Activated CD8-positive, alpha-beta memory T cell treated with anti-CD3 and anti-CD28 coated beads for 36 hours (primary cell): ENCODE measurements around the gene VPS29. TPM values are rescaled to one million over a fixed set of nuclear protein-coding genes. Genes with fewer than 3 reads are reported as not detected.
"Not testable (repeated sequence)": the region's sequence is repeated elsewhere in the genome, so short reads cannot be mapped to it uniquely, and the experiment has no call there.

ENCODE experiments used
- CTCF ChIA-PET: fragments of 350-600 bp; sonication (Branson Sonifier 250); formaldehyde crosslinking; loops from one replicate; lab custom pipeline; 2021; ENCODE audit warnings: antibody characterized with exemption; lab: Charles Lee
- POLR2A ChIA-PET: fragments of 350-600 bp; sonication (Branson Sonifier 250); formaldehyde crosslinking; loops from one replicate; lab custom pipeline; 2021; ENCODE audit warnings: antibody characterized with exemption; lab: Charles Lee
- total RNA-seq, 2 experiments: library from RNA; stranded (reverse); gene quantifications; one replicate each; pipeline ENCODE4 v1.2.3, GENCODE V29; 2021

Gene VPS29
- total RNA-seq = 10 to 100 TPM; 89.7 to 91.3 TPM

GRCh38 chr12:110501752-110502738 lies at the start of gene VPS29, which contains the start of gene RAD9B:
Gene VPS29, minus strand, starts transcription at chr12:110502111. Its CDS starts 60 bp downstream, at chr12:110502051.
Gene RAD9B, plus strand, starts transcription at chr12:110502331. Its CDS starts 7 bp downstream, at chr12:110502338.
- POLR2A ChIA-PET = interaction anchor here (0.6 to 2.7 kb wide), 5 partner anchors 33 to 274 kb away, joined by 3 to 18 read pairs (median 4); partner anchors contain the start of genes ARPC3, FAM216A, GPN3 and TCTN1
- CTCF ChIA-PET = interaction anchor here (0.6 to 2.2 kb wide), 5 partner anchors 32 to 112 kb away, joined by 3 to 8 read pairs (median 4); partner anchors contain the start of genes ARPC3 and TCTN1

- CTCF ChIA-PET = interaction anchor here (1.1 to 4.5 kb wide), 4 partner anchors 16 to 65 kb away, joined by 3 to 29 read pairs (median 4); no protein-coding TSS in a partner anchor
- POLR2A ChIA-PET = no interaction called here
Observed at GRCh38 chr12:110550981-110551380, 49.1 kb upstream of the VPS29 start.

DNA sequence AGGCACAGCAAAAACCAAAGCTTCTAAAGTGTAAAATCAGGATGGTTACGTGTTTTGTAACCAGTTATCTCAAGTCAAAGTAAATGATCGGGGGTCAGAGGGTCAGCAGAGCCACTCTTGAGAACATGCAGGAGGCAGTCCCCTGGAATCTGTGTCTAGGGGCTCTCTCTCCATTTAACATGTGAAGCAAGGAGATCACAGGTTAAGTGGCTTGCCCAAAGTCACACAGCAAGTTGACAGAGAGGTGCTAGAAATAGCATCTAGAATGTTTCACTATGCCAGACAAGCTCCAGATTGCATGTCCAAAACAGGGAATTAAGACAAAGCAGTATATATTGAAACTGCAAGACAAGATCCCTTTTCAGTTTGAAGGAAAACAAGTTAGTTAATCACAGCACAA lies 47.8 kb upstream of the VPS29 start:
- POLR2A ChIA-PET = no interaction called here
- CTCF ChIA-PET = interaction anchor here (0.6 to 0.7 kb wide), 2 partner anchors 71 to 84 kb away, joined by 3 to 5 read pairs; no protein-coding TSS in a partner anchor

DNA sequence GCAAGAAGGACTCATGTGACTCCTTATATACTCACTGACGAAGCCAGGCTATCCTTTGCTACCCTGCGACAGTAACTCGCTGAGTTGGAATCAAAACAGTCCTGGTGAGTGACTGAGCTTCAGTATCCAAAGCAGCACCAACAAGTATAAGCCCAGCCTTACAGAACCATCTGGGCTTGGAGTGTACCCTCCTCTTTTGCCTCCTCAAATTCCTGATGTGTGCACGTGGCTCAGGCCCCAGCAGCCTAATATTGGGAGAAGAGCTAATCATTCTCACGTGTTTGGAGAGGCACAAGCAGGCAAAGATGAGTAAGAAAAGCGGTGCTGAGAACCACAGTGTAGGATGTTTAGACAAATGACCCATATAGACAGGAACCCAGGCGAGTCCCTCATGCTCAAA lies 46.8 kb upstream of the VPS29 start:
- POLR2A ChIA-PET = no interaction called here

GRCh38 chr12:110547090-110547489 lies 45.2 kb upstream of the VPS29 start:
- ChIA-PET POLR2A (interaction anchor here (0.7 kb wide), 1 partner anchor 450 kb away, joined by 3 read pairs; no protein-coding TSS in a partner anchor), CTCF (interaction anchor here (0.7 kb wide), 1 partner anchor 53 kb away, joined by 3 read pairs; no protein-coding TSS in a partner anchor)

More for the DNA sequence above, 46.8 kb upstream of the VPS29 start:
- CTCF ChIA-PET = interaction anchor here (0.7 to 1.1 kb wide), 3 partner anchors 52 to 118 kb away, joined by 3 to 4 read pairs (median 3); no protein-coding TSS in a partner anchor

DNA sequence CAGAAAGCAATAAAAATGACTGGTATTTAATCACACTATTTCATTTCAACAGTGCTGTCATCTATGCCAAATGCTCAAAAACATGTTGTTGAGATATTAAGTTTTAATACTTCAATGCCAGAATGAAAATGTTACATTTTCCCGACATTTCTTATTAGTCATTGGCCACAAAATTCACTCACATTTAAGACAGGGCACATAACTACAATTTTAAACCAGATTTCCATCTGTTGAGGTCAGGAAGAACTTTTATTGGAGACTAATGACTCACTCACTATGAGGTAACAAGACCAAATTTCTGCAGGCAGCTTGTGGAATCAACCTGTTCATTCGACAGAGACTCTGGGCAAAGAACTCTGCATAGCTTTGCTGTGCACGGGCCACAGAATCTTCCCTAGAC lies 44.4 kb upstream of the VPS29 start:
- POLR2A ChIA-PET = no interaction called here
- CTCF ChIA-PET = no interaction called here

DNA sequence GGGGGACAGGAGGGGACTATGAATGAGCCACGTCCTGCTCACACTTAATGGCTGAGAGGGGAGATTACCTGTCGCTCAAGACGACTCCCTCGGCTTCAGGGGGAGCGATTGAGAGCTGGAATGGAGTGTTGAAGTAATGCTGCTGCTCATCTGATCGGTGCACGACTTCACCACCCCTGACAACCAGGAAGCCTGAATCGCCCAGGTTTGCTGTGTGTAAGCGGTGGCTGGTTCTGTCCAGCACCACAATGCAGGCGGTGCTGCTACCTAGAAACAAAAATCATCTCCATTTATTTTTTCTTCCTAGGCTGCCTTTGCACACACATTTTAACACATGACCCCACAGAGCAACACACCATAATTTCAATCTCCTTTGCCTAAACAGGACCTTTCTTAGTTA lies 43.9 kb upstream of the VPS29 start:
- ChIA-PET CTCF (no interaction called here), POLR2A (interaction anchor here (0.6 kb wide), 1 partner anchor 12 kb away, joined by 3 read pairs; no protein-coding TSS in a partner anchor)

GRCh38 chr12:110545259-110545658 lies 43.3 kb upstream of the VPS29 start:
- POLR2A ChIA-PET = interaction anchor here (0.6 kb wide), 1 partner anchor 11 kb away, joined by 3 read pairs; no protein-coding TSS in a partner anchor
- CTCF ChIA-PET = not testable (repeated sequence)

- CTCF ChIA-PET = interaction anchor here (0.5 to 1.2 kb wide), 5 partner anchors 23 to 82 kb away, joined by 3 to 4 read pairs (median 3); no protein-coding TSS in a partner anchor
- POLR2A ChIA-PET = no interaction called here
Observed at GRCh38 chr12:110543965-110544364, 42.1 kb upstream of the VPS29 start.

GRCh38 chr12:110543252-110543959 lies 41.5 kb upstream of the VPS29 start:
- POLR2A ChIA-PET = no interaction called here
- CTCF ChIA-PET = interaction anchor here (0.5 to 1.2 kb wide), 5 partner anchors 22 to 83 kb away, joined by 3 to 4 read pairs (median 3); no protein-coding TSS in a partner anchor

GRCh38 chr12:110540048-110540447 lies 38.1 kb upstream of the VPS29 start:
- ChIA-PET POLR2A (no interaction called here), CTCF (interaction anchor here (1.3 kb wide), 1 partner anchor 14 kb away, joined by 3 read pairs; no protein-coding TSS in a partner anchor)

DNA sequence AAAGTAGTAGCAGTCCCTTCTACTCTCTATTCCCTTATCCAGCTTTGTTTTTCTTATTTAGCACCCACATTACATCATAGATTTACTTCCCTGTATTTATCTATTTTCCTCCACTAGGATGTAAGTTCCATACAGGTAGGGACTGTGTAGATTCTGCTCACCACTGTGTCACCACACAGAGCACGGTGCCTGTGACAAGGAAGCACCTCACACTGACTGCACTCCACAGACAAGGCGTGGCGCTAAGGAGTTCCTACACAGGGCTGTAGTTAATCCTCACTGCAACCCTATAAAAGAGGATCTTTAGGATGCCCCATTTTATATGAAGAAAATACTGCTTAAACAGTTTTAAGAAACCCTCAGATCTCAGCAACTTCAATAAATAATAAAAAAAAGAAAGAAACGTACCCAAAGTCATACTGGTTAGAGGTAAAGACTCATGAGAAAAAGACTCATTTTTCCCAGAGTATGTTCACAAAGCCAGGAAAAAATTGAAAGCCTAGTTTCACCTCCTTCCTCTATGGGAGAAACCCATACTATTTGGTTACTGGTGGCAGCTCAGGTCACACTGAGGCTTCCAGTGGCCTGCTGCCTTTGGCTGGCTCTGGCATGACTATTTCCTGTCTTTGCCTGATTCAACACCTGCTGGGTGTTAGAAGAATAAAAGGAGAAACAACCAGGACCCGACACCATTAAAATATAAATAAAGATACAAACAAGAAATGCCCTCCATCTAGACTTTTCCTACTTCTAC lies 37.1 kb upstream of the VPS29 start:
- POLR2A ChIA-PET = no interaction called here
- CTCF ChIA-PET = interaction anchor here (0.8 to 1.4 kb wide), 3 partner anchors 13 to 63 kb away, joined by 3 read pairs; no protein-coding TSS in a partner anchor

DNA sequence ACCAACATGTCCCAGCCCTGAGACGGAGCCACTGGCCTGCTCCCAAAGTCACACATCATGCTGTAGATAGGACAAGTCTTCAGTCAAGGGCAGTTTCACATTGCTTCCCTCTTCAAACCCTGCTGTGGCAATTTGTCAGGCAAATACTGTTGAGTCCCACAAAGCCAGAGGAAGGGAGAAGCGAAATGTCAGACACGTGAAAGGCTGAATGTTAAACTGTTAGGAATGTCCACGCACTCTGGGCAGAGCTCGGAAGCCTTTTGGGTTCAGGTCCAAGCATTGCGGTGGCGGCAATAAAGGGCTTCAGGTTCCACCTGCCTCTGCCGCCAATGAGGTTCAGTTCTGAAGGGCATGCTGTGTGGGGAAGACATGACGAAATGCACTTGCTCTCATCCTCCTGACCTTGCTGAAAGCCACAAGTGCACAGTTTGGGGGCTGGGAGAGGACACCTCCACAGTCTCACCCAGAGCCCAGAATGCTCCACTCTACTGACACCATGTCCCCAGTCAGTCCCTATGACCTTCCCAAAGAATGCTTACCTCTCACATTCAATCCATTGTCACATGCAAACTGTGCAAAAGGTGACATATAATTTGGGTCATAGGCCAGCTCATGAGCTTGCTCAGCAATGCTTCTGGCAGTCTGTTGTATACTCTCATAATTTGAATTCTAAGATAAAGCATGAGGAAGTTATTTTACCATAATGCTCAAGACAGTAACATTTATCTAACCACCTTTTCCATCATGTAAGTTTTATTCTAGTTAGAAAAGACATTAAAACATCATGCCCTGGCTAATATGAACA lies 35.9 kb upstream of the VPS29 start:
- ChIA-PET POLR2A (interaction anchor here (0.6 kb wide), 1 partner anchor 79 kb away, joined by 3 read pairs; no protein-coding TSS in a partner anchor), CTCF (interaction anchor here (0.6 to 1.4 kb wide), 4 partner anchors 19 to 210 kb away, joined by 3 read pairs; no protein-coding TSS in a partner anchor)

DNA sequence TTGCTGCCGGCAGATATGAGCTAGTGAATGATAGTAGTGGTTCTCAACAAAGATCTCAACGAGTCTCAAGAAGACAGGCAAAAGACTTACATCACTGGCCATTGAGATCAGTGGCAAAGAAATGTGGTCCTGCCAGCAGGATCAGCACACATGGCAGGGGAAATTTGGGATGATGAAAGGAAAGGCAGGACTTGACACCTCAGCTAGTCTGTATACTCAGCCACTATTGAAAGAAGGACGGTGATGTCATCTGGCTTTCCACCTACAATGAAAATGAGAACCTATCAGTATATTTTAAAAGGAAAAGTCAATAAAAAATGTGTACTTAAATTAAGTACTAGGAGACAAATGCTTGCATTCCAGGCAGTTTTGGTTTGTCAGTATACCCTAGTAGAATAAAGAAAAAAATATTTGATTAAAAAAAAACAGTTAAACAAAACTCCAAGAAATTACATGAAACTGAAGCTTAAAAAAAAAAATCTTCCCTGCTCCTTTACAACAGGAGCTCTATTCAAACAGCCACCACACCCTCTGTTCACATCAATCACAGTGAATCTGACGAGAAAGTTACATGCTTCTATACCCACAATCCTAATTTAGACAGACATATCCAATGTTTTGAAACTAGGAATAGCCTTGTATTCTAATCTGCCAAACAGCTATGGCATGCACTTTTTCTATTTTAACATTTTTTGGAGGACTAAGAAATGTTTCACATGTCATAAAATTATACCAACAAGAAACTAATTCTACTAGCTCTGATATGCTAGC lies 35.1 kb upstream of the VPS29 start:
- ChIA-PET CTCF (interaction anchor here (0.6 kb wide), 1 partner anchor 209 kb away, joined by 3 read pairs; no protein-coding TSS in a partner anchor), POLR2A (interaction anchor here (0.6 kb wide), 1 partner anchor 80 kb away, joined by 3 read pairs; no protein-coding TSS in a partner anchor)

DNA sequence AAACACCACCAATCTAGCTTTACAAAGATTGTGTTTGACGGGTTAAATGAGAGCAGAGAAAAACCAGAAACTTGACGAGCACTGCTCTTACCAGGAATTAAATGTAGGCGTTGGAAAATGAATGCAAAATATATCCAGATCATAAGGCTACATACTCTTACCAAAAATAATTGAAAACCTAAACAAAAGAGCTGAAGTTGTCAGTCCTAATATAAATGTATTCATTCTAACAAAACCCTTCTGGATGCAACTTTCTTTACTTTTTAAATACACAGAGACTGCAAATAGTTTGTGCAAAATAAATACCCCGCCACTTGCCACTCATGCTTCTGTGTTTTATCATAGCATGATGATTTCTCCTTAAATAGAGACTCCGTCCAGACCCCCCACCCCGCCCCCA lies 32.9 kb upstream of the VPS29 start:
- POLR2A ChIA-PET = no interaction called here

DNA sequence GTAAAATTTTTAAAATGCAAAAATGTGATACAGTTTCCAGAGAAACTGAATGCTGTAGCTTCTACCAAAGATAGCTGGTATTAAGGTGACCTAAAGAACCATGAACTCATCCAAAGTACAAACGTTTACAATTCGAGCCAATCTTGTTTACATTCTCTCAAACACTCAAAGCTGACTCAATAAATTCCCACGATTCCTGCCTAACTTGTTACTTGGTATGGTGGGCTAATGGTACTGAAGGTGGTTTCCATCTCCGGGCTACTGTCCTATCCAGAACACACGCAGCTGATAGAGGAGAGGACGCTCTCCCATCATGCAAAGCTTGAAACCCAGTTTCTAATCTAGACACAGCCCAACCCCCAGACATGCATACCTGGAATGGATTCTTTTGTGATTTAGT lies 31.7 kb upstream of the VPS29 start:
- CTCF ChIA-PET = interaction anchor here (0.7 to 2.8 kb wide), 3 partner anchors 44 to 68 kb away, joined by 3 to 11 read pairs (median 4); no protein-coding TSS in a partner anchor
- POLR2A ChIA-PET = interaction anchor here (0.6 kb wide), 1 partner anchor 12 kb away, joined by 3 read pairs; no protein-coding TSS in a partner anchor

More for the DNA sequence above, 32.9 kb upstream of the VPS29 start:
- CTCF ChIA-PET = interaction anchor here (2.8 kb wide), 1 partner anchor 67 kb away, joined by 11 read pairs; no protein-coding TSS in a partner anchor
